ENCODE results near the gene PLCL2.

- TF ChIP-seq POLR2A (IDR thresholded peaks at IDR 0.05) (no peak), CTCF (IDR thresholded peaks at IDR 0.05) (no peak)
Measured at GRCh38 chr3:17027318-17027717, 142.6 kb downstream of the PLCL2 start.
